ENCODE measurements around the gene KCNE3. TPM values are rescaled to one million over a fixed set of nuclear protein-coding genes. Genes with fewer than 3 reads are reported as not detected.

KCNE3 gene
- total RNA-seq, 1 experiment from 2014 or later = 4.9 TPM

- Histone ChIP-seq H3K9ac (ENCODE audit: extremely low read depth, insufficient read length, low read length) (no peak overlapping the region), H3K23me2 (ENCODE audit: insufficient read length, low read depth, low read length, poor library complexity, severe bottlenecking) (no peaks in the 10 kb centered on the region), H3K4me2 (ENCODE audit: insufficient read depth, insufficient read length, low read length) (no peak overlapping the region), H3T11ph (ENCODE audit: low read length) (no peak overlapping the region), H4K5ac (ENCODE audit: insufficient read length, low read depth, low read length) (no peak overlapping the region), H2BK120ac (ENCODE audit: low read depth, low read length, poor library complexity, severe bottlenecking) (no peak overlapping the region), H3K14ac (ENCODE audit: insufficient read depth, low read length) (no peak overlapping the region), H3K27ac (ENCODE audit: insufficient read length, low read depth, low read length) (no peak overlapping the region), H3K79me2 (ENCODE audit: insufficient read depth, low read length) (no peaks in the 10 kb centered on the region), H2BK12ac (ENCODE audit: insufficient read length, low read depth, low read length) (no peak overlapping the region), H3K9me3 (ENCODE audit: control insufficient read depth, low read depth, low read length) (no peaks in the 10 kb centered on the region), H3K23ac (ENCODE audit: insufficient read length, low read depth, low read length) (no peak overlapping the region), H2BK5ac (ENCODE audit: insufficient read length, low read length) (no peak overlapping the region), H3K79me1 (ENCODE audit: insufficient read depth, low read depth, low read length, poor library complexity, severe bottlenecking) (no peaks in the 10 kb centered on the region), H2BK20ac (ENCODE audit: low read depth, low read length, poor library complexity, severe bottlenecking) (no peak overlapping the region), H3K18ac (ENCODE audit: insufficient read length, low read depth, low read length) (no peak overlapping the region), H3K4me1 (ENCODE audit: insufficient read depth, low read length) (no peaks in the 10 kb centered on the region), H3K27me3 (ENCODE audit: insufficient read depth, low read length) (no peaks in the 10 kb centered on the region), H3K4ac (ENCODE audit: low read depth, low read length) (no peak overlapping the region), H2AK5ac (ENCODE audit: insufficient read length, low read length) (no peak overlapping the region), H4K91ac (ENCODE audit: insufficient read length, low read depth, low read length) (no peak overlapping the region), H4K20me1 (ENCODE audit: control insufficient read depth, insufficient read depth, insufficient read length) (no peaks in the 10 kb centered on the region), H2AFZ (ENCODE audit: low read length) (no peak overlapping the region), H3K56ac (ENCODE audit: insufficient read length, low read depth, low read length) (no peak overlapping the region), H2BK15ac (ENCODE audit: low read depth, low read length) (no peak overlapping the region), H4K8ac (replicated peaks; ENCODE audit: insufficient read length, low read depth, low read length) (no peak overlapping the region)
- H3K36me3 Mint-ChIP-seq (ENCODE audit: insufficient read depth in 1 of 3, low read depth in 3 of 3) = no peaks in the 10 kb centered on the region
- WGBS (ENCODE audit: extremely low coverage, insufficient read length, low lambda C conversion rate) = no CpG with 5 or more reads among the region's 1 CpG
- H3K27ac Mint-ChIP-seq = no peak overlapping the region
- no peak for DNase-seq
- no peak overlapping the region for H3K4me3 Mint-ChIP-seq
- H3K9me3 Mint-ChIP-seq = peaks cover 0 to 2% of the 10 kb centered on the region in 2 experiments; a peak in 1 of 5 replicates
- no peaks in the 10 kb centered on the region for H3K4me1 Mint-ChIP-seq
- no peaks in the 10 kb centered on the region; the same call in none of the 2 replicates for H3K27me3 Mint-ChIP-seq (ENCODE audit: low read depth)
- no peak for TF ChIP-seq CTCF (conservative IDR thresholded peaks at IDR 0.05)
Measured at GRCh38 chr11:74474316-74474715, 7.0 kb upstream of the KCNE3 start.

All from H9 (cell line).